Putamen (tissue), 1 donor: ENCODE results near the gene C9orf85.

ENCODE experiments used
- DNase-seq: peaks from one replicate; pipeline ENCODE4 v3.0.0-alpha.2; 2016; ENCODE audit warnings: low spot score

C9orf85 gene

DNA sequence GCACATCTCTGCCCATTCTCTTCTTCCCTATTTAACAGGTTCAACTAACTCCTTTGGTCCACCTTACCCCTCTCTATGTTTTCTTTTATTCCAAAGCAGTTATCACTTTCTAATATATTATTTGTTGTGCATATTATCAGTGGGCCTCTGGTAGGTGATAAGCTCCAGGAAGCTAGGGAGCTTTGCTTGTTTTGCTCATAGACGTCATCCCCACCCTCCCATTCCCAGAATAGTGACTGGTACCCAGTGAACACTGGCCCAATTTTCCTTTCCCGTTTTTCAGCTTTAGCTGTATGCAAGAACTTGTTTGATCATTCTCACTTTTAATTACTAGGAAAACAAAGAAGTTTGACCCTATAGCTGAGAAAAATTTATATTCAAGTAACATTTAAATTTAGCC is 7.4 kb upstream of the C9orf85 start:
- DNase-seq, result no peak

DNA sequence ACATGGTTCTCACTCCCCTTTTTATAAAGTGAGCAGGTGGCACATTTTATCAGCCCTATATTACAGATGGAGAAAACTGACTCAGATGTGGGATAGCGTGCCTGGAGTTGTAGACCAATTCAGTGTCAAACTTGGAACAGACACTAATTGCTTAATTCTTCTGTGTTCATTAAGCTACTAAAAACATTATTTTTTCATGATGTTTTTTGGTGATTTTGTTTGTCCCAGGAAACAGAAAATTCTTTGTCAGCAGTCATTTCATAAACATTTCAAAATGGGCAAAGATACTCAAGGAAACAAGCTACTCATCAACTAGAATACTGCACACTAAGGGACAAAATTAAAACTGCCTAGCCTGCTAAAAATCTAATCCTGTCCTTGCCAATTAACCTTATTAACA is 2.6 kb upstream of the C9orf85 start:
- no peak for DNase-seq

GRCh38 chr9:71909887-71910649 is 1.4 kb upstream of the C9orf85 start:
- peak; percentile 72 for DNase-seq

GRCh38 chr9:71910650-71911060 is 784 bp upstream of the C9orf85 start:
- no peak for DNase-seq

DNA sequence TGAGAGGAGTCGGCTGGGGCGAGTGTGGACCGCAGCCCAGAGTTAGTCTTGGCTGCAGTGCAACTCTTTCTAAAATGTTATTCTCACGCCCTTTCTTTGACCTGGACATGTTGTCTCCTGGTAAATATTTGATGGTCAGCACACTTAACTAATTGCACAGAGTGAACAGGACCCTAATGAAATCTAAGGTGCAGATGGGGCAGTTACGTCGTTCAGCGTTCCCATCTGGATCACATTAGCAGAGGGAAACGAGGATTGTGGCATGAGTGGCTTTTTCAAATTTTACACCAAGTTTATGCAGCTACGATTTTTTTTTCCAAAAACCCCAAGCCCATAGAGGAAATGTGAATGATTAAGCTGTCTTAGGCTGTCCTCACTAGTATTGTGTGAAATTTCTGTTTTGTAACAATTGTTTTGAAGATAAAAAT is 483 bp downstream of the C9orf85 start:
- DNase-seq, result no peak

DNA sequence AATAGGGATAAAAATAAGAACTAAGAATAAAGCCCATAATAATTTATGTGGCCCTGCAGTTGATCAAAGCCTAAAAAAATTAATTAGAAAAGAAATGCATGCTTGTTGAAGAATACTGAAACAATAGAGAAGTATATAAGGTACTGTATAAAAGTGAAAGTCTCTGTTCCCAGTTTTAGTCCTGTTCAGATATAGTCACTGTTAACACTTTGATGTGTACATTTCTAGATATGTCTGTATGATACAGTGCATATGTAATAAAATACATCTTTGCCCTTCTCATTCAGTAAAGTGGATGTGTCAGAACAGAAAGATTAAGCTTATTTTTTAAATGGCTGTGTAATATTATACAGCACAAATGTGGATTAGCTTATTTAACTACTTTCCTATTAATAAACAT is 4.1 kb downstream of the C9orf85 start:
- no peak for DNase-seq

- no peak for DNase-seq
Observed at GRCh38 chr9:71916834-71917534, 5.5 kb downstream of the C9orf85 start.

GRCh38 chr9:71918419-71918818 is 7.0 kb downstream of the C9orf85 start:
- no peak for DNase-seq

DNA sequence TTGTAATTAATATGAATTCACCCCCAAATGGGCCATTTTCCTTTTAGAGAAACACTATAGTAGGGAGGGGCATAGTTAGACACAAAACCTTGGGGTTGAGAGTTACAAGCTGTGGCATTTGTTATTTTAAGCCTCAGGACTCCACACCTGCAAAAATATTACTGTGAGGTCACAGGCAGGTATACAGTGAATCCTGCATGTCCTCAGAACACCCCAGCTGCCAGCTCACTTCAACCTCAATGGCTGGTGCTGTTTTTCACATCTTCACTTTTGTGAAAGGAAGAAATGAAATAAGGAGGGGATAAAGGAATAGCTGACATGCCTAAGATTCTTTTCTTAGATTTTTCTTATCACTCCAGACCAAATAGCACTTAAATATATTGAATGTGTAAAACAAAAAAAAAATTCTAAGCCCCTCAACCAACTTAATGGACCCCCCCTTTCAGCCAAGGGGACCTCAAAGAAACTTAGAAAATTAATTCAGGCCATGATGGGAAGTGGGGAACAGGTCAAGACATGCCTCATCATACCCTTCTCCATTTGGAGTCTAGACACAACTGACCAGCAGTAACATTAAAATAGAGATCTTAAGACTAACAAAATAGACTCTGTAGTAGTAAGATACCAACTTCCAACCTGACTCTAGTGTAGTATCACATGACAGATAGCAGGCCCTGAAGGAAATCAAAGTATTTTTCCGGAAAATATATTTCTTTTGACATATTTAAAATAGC is 9.2 kb downstream of the C9orf85 start:
- no peak for DNase-seq

DNA sequence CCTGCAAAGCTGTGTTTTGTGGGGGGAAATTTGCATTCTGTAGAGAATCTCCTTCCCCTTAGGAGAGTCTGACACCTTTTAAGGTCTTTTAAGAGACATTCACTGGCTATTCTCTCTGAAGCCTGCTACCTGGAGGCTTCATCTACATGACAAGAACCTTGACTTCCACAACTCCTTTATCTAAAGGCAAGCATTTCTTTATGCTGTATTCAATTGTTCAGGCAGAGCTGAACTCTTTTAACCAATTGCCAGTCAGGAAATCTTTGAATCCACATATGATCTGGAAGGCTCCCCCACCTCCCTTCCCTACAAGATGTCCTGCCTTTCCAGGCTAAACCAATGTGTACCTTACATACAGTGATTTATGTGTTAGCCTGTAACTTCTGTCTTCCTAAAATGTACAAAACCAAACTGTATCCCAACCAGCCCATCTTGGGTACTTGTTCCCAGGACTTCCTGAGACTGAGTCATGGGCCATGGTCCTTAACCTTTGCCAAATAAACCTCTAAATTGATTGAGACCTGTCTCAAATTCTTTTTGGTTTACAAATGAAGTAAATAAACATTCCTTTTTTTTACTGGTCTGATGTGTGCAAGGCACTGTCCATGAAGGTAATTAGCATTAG is 9.9 kb downstream of the C9orf85 start:
- DNase-seq, result no peak

DNA sequence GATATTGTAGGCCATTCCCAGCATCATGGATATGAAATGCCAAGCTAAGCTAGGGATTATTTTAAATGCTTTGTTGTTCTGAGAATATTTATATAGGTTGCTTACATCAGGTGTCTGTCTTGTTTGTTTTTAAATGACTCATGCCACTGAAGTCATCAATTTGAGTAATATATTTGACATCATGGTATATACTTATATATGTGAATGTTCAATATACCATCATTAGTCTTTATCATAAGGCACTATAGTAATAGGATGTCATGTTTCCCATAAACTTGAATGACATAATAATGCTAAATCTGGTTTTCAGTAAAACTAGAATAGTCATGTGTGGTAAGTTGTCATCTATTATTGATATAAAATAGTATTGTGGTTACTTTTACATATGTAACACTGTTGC is 13.1 kb downstream of the C9orf85 start:
- DNase-seq, result no peak

GRCh38 chr9:71925834-71926233 is 14.4 kb downstream of the C9orf85 start:
- DNase-seq, result no peak

DNA sequence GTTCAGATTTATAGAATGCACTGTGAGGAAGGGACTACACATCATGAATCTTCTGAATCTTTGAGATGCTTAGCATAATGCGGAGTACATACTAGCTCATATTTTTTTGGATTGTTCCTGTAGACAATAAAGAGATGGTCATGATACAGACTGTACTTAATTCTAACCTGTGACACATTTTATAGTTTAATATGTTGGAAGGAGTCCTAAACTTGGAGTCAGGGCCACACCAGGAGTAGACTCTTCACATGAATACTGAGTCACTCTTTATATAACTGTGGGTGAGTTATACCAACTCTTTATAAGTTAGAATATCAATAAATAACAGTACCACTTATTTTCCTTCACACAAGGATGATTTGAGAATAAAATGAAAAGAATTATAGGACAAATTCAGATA is 16.9 kb downstream of the C9orf85 start:
- DNase-seq, result no peak

- no peak for DNase-seq
Observed at GRCh38 chr9:71928806-71929205, 17.4 kb downstream of the C9orf85 start.

DNA sequence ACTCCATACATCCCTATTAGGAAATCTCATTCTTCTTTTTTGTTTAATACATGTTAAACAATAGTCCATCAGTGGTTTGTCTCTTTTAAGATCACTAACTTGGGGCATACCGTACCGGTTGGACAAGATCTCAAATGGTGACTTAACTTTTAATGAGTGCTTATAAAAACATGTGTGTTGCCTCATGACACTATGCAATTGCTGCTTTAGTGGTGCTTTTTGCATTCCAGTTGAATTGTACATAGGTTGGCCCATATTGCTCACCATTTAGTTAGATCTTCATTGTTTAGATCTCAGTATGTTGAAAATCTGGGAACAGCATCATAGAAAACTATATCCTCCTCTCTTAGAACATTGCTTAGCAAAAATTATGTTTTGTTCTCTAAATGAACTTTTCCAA is 17.8 kb downstream of the C9orf85 start:
- no peak for DNase-seq

- no peak for DNase-seq
Observed at GRCh38 chr9:71929791-71930440, 18.5 kb downstream of the C9orf85 start.

DNA sequence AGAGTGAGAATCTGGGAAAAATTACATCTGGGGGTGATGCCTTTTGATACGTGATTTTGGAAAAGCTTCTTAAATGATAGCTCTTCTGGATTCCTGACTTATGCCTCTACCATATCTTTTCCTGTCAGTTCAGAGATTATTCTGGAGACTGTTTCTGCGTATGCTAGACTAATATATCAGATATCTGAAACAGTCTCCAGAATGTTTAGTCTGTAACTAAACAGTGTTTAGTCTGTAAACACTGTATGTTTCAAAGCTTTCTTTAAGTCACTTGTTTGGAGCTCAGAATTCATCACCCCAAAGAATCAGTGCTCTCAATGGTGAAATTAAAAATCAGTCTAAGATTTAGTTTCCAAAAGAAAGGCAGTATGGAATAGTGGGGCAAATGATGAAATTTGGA is 19.7 kb downstream of the C9orf85 start:
- DNase-seq, result no peak

GRCh38 chr9:71936066-71936465 is 24.6 kb downstream of the C9orf85 start:
- DNase-seq, result no peak

- DNase-seq, result peak; percentile 81
Observed at GRCh38 chr9:71937070-71937625, 25.7 kb downstream of the C9orf85 start.

- DNase-seq, result no peak
Observed at GRCh38 chr9:71937898-71938297, 26.5 kb downstream of the C9orf85 start.

DNA sequence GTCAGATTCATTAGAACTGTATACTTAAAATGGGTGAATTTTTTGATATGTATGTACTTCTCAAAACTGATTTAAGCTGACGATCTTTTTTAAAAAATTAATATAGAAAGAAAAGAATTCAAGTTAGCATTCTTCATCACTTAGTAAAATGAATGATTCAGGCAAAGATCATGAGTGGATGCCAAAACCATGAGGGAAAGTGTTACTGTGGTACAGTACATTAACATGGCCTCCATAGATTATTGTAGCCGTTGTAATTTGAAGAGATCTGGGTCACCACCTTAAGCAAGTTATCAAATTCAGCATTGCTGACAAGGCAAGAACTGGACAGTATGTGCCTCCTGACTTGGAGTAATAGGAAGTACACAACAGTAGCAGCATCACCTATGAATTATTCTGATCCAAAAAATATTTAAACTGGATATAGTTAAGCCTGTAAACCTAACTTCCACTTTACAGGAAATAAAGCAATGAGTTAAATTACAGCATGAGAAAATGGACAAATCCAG is 29.7 kb downstream of the C9orf85 start:
- no peak for DNase-seq
